ENCODE data around the gene SAC3D1.
"Not testable (repeated sequence)": the region's sequence is repeated elsewhere in the genome, so short reads cannot be mapped to it uniquely, and the experiment has no call there.

Gene SAC3D1

GRCh38 chr11:65014726-65015227, 26.2 kb upstream of the SAC3D1 start:
- Mint-ChIP-seq H3K36me3 (peaks cover 22% of the 10 kb centered on the region), H3K4me1 (peaks cover 32% of the 10 kb centered on the region), H3K27ac (peak overlapping the region; percentile 96), H3K4me3 (peak overlapping the region; percentile 82), H3K9me3 (no peaks in the 10 kb centered on the region)
- DNase-seq (ENCODE audit: low spot score in 2 of 2): no peak
- no peak for ATAC-seq

GRCh38 chr11:65016705-65017104, 24.3 kb upstream of the SAC3D1 start:
- Mint-ChIP-seq H3K27ac (peak overlapping the region; percentile 84), H3K36me3 (peaks cover 31% of the 10 kb centered on the region), H3K9me3 (no peaks in the 10 kb centered on the region), H3K4me3 (no peak overlapping the region), H3K4me1 (peaks cover 32% of the 10 kb centered on the region)
- no peak for ATAC-seq
- no peak for DNase-seq (ENCODE audit: low spot score in 2 of 2)

DNA sequence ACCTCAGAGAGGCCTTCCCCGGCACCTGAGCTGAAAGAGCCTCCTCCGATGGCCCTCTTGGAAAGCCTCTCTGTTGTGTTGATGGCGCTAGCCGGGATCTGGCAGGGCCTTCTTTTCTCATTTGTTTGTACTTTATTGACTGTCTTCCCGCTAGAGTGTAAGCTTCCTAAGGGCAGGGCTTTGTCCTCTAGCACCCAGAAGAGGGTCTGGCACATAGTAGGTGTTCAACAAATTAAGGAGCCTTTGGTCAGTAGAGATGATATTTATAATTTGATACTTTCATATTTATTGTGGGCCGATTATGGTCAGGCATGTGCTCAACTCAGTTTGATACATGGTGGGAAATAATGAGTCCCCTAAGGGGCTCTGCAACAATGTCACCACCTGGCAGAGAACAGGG, 23.1 kb upstream of the SAC3D1 start:
- H3K27ac Mint-ChIP-seq: no peak overlapping the region
- peaks cover 29% of the 10 kb centered on the region for H3K4me1 Mint-ChIP-seq
- ATAC-seq: no peak
- peaks cover 31% of the 10 kb centered on the region for H3K36me3 Mint-ChIP-seq
- no peaks in the 10 kb centered on the region for H3K9me3 Mint-ChIP-seq
- no peak for DNase-seq (ENCODE audit: low spot score in 2 of 2)
- H3K4me3 Mint-ChIP-seq: no peak overlapping the region

- Mint-ChIP-seq H3K27ac (peak overlapping the region; percentile 23), H3K36me3 (peaks cover 26% of the 10 kb centered on the region), H3K4me1 (peaks cover 22% of the 10 kb centered on the region), H3K9me3 (no peaks in the 10 kb centered on the region), H3K4me3 (no peak overlapping the region)
- no peak for ATAC-seq
- DNase-seq (ENCODE audit: low spot score in 2 of 2): no peak
Measured at GRCh38 chr11:65019824-65020223, 21.2 kb upstream of the SAC3D1 start.

DNA sequence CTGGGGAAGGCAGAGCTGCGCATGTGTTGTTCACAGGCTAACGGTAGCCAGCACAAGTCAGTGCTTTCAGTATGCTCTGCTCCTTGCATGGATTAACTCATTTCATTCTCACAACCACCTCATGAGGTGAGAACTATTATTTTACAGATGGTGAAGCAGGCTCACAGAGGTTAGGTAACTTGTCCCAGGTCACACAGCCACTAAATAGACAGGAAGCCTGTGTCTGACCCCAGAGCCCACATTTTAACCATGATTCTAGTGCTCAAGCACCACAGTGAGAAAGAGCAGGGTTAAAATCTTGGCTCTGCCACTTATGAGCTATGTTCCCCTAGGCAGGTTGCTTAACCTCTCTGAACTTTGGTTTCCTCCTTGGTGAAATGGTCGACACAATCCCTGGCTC, 20.0 kb upstream of the SAC3D1 start:
- Mint-ChIP-seq H3K36me3 (peaks cover 26% of the 10 kb centered on the region), H3K9me3 (no peaks in the 10 kb centered on the region), H3K4me3 (no peak overlapping the region), H3K4me1 (peaks cover 14% of the 10 kb centered on the region), H3K27ac (no peak overlapping the region)
- no peak for DNase-seq (ENCODE audit: low spot score in 2 of 2)
- ATAC-seq: no peak

- H3K27ac Mint-ChIP-seq: no peak overlapping the region
- ATAC-seq (no peak), DNase-seq (ENCODE audit: low spot score in 2 of 2) (no peak)
- no peaks in the 10 kb centered on the region for H3K9me3 Mint-ChIP-seq
- peaks cover 9% of the 10 kb centered on the region for H3K4me1 Mint-ChIP-seq
- H3K36me3 Mint-ChIP-seq: peaks cover 26% of the 10 kb centered on the region
- no peak overlapping the region for H3K4me3 Mint-ChIP-seq
Measured at GRCh38 chr11:65021509-65021908, 19.5 kb upstream of the SAC3D1 start.

DNA sequence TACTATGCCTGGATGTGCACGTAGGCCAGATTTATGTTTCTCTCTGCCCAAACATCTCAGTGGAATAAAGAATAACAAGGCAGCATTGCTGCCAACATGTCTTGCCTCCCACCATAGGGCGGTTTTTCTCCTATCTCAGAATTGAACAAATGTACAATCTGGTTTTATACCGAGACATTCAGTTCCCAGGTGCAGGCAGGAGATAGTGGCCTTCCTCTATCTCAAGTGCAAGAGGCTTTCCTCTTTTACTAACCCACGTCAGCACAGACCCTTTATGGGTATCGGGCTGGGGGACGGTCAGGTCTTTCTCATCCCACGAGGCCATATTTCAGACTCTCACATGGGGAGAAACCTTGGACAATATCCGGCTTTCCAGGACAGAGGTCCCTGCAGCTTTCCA, 17.5 kb upstream of the SAC3D1 start:
- ATAC-seq; H3K4me3 Mint-ChIP-seq; DNase-seq (ENCODE audit: low spot score in 2 of 2); H3K9me3 Mint-ChIP-seq: not testable (repeated sequence)
- Mint-ChIP-seq H3K36me3 (peaks cover 20% of the 10 kb centered on the region), H3K4me1 (peaks cover 15% of the 10 kb centered on the region), H3K27ac (peak overlapping the region; percentile 52)

GRCh38 chr11:65026810-65027209, 14.2 kb upstream of the SAC3D1 start:
- H3K27ac Mint-ChIP-seq: peak overlapping the region; percentile 88
- peak overlapping the region; percentile 72 for H3K4me3 Mint-ChIP-seq
- no peak for DNase-seq (ENCODE audit: low spot score in 2 of 2)
- H3K9me3 Mint-ChIP-seq: no peaks in the 10 kb centered on the region
- ATAC-seq: no peak
- peaks cover 15% of the 10 kb centered on the region for H3K4me1 Mint-ChIP-seq
- H3K36me3 Mint-ChIP-seq: no peaks in the 10 kb centered on the region

DNA sequence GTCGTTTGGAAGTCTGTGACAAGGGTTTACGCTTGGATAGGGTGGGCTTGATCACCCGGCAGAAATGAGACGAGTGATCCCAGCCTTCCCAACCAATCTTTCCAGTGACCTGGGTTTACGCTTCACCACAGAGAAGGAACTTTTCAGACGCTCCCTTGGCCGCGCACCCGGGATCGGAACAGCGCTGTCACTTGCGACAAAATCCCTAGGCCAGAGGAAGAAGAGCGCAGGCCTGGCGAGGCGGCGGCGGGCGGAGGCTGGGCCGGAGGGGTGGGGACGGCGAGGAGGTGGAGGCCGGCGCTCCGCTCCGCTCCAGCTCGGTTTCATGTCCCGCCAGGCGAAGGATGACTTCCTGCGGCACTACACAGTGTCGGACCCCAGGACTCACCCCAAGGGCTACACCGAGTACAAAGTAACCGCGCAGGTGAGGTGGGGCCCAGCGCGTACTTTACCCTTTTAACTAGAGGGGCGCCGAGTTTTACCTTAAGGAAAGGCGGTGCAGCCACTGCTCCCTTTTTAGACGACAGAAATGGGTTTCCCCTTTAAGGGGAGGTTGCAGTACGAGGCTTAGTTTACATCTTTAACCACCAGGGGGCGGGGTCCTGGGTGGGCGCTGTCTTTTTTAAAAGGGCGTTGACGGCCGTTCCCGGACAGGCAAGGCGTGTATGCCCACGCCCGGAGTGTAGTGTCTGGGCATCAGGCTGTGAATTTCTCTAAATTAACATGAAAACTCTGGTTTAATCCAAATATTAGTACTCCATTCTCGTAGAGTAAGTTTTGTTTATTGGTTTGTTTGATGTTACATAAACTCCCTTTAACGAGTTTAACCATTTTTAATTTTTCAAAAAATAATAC, 13.6 kb upstream of the SAC3D1 start, which contains the start of gene SNX15:
Gene SNX15 (plus strand): TSS at position 227 of the 855 bp plus-strand sequence. CDS start 99 bp downstream, at position 326.
- ATAC-seq (peak; percentile 96), DNase-seq (ENCODE audit: low spot score in 2 of 2) (peak; percentile 87 to 94)
- peaks cover 3% of the 10 kb centered on the region for H3K36me3 Mint-ChIP-seq
- peak within 1 kb of the TSS; percentile 88 for H3K27ac Mint-ChIP-seq
- no peaks in the 10 kb centered on the region for H3K9me3 Mint-ChIP-seq
- H3K4me3 Mint-ChIP-seq: peak within 1 kb of the TSS; percentile 72
- H3K4me1 Mint-ChIP-seq: peaks cover 15% of the 10 kb centered on the region

DNA sequence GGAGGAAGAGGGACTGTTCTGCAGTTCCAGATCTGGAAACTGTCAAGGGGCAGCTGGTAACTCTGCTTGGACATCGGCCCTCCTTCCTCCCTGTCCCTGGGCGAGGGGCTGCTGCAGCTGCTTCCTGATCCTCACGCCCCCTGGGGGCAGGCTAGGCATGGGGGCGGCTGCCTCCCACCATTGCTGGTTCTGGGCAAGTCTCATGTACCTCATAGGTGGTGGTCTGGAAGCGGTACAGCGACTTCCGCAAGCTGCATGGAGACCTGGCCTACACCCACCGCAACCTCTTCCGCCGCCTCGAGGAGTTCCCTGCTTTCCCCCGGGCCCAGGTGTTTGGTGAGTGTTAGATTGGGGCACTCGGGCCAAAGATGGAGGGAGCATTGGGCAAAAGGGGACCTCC, 8.8 kb upstream of the SAC3D1 start:
- Mint-ChIP-seq H3K36me3 (peaks cover 29% of the 10 kb centered on the region), H3K4me3 (no peak overlapping the region), H3K27ac (no peak overlapping the region), H3K9me3 (no peaks in the 10 kb centered on the region), H3K4me1 (peaks cover 9% of the 10 kb centered on the region)
- ATAC-seq (no peak), DNase-seq (ENCODE audit: low spot score in 2 of 2) (no peak)

DNA sequence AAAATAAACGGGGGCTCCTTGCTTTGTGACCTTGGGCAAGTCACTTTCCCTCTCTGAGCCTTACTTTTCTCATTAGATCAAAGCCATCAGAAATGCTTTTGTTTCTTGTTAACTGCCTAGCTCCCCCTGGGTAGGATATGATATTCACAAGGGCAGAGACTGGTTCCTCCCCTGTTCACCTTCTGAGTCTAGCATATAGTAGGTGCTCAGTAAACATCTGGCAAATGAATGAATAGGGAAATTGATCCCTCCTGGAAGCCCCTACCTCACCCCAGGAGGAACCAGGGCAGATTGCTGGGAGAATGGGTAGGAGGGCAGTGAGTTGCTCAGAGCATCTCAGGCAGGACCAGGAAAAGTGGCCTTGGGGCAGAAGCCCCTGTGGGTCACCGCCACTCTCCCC, 6.6 kb upstream of the SAC3D1 start:
- Mint-ChIP-seq H3K27ac (no peak overlapping the region), H3K36me3 (peaks cover 31% of the 10 kb centered on the region), H3K4me1 (no peaks in the 10 kb centered on the region), H3K4me3 (no peak overlapping the region), H3K9me3 (no peaks in the 10 kb centered on the region)
- ATAC-seq: no peak
- no peak for DNase-seq (ENCODE audit: low spot score in 2 of 2)

DNA sequence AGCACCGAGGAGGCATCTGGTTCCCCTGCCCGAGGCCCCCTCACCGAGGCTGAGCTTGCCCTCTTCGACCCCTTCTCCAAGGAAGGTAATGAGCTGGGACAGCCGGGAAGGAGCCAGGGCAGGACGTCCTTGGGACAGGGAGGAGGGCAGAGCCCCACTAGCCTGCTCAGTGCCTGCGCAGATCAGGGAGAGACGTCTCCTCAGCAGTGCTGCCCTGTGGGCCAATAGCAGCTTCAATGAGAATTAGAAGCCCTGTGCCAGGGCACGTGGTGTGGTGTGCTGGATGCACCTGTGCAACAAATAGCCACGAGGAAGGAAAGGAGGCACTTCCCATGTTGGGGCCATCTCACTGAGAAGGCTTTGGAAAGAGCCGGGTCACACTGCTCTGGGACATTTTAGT, 5.4 kb upstream of the SAC3D1 start:
- DNase-seq (ENCODE audit: low spot score in 2 of 2) (no peak), ATAC-seq (no peak)
- H3K36me3 Mint-ChIP-seq: peaks cover 31% of the 10 kb centered on the region
- H3K27ac Mint-ChIP-seq: no peak overlapping the region
- H3K4me1 Mint-ChIP-seq: no peaks in the 10 kb centered on the region
- no peak overlapping the region for H3K4me3 Mint-ChIP-seq
- no peaks in the 10 kb centered on the region for H3K9me3 Mint-ChIP-seq

GRCh38 chr11:65036931-65037330, 4.1 kb upstream of the SAC3D1 start:
- H3K36me3 Mint-ChIP-seq: peaks cover 31% of the 10 kb centered on the region
- no peaks in the 10 kb centered on the region for H3K9me3 Mint-ChIP-seq
- H3K4me3 Mint-ChIP-seq: no peak overlapping the region
- DNase-seq (ENCODE audit: low spot score in 2 of 2): no peak
- H3K27ac Mint-ChIP-seq: no peak overlapping the region
- ATAC-seq: no peak
- no peaks in the 10 kb centered on the region for H3K4me1 Mint-ChIP-seq

DNA sequence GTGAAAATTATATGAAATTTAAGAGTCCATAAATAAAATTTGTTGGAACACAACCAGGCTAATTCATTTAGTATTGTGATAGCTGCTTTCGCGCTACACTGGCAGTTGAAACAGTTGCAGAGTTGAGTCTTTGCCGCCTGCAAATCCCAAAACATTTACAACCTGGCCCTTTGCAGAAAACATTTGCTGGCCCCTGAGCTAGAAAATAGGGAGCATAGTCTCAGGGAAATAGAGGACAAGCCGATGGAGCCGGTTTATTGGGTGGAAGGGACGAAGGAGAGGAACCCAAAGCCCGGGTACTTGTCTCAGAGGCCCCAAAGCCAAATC, 527 bp upstream of the SAC3D1 start:
- no peaks in the 10 kb centered on the region for H3K9me3 Mint-ChIP-seq
- peak overlapping the region; percentile 83 for H3K4me3 Mint-ChIP-seq
- H3K27ac Mint-ChIP-seq: peak overlapping the region; percentile 93
- DNase-seq (ENCODE audit: low spot score in 2 of 2): no peak
- ATAC-seq: no peak
- H3K4me1 Mint-ChIP-seq: peaks cover 17% of the 10 kb centered on the region
- H3K36me3 Mint-ChIP-seq: peaks cover 33% of the 10 kb centered on the region

DNA sequence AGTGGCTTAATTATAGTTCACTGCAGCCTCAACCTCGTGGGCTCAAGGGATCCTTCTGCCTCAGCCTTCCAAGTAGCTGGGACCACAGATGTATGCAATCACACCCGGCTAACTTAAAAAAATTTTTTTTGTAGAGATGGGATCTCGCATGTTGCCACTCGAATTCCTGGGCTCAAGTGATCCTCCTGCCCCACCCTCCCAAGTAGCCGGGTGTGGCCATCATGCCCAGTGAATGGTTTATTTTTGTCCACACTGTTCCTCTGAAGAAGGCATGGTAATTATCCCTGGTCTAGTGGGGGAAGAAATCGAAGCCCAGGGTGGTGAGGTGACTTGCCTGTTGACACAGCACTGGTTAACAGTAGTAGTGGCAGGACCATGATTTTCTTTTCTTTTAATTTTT, 1.9 kb downstream of the SAC3D1 start:
- no peak overlapping the region for H3K27ac Mint-ChIP-seq
- H3K4me1 Mint-ChIP-seq: peaks cover 25% of the 10 kb centered on the region

DNA sequence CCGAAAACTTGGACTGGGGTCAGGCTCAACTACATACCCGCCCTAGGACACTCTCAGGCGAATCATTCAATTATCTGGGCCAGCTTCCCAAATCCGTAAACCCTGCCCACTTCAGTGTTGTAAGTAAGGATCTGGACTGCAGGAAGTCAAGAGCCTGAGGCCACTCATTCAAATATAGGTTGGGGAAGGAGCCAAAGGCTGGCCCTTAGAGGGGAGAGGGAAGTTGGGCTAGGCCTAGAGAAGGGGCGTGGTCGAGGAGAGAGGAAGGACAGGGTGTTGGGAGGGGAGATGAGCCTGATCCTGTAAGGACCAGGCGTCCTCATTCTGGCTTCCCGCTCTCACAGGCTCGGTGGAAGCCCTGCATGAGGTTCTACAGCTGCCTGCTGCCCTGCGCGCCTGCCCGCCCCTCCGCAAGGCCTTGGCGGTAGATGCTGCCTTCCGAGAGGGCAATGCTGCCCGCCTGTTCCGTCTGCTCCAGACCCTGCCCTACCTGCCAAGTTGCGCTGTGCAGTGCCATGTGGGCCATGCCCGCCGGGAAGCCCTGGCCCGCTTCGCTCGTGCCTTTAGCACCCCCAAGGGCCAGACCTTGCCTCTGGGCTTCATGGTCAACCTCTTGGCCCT, 3.0 kb downstream of the SAC3D1 start:
- Mint-ChIP-seq H3K27ac (no peak overlapping the region), H3K4me3 (no peak overlapping the region), H3K9me3 (no peaks in the 10 kb centered on the region), H3K4me1 (peaks cover 25% of the 10 kb centered on the region), H3K36me3 (peaks cover 14% of the 10 kb centered on the region)
- no peak for ATAC-seq
- no peak for DNase-seq (ENCODE audit: low spot score in 2 of 2)

More for the DNA sequence above, 1.9 kb downstream of the SAC3D1 start:
- ATAC-seq (no peak), DNase-seq (ENCODE audit: low spot score in 2 of 2) (no peak)
- Mint-ChIP-seq H3K36me3 (peaks cover 14% of the 10 kb centered on the region), H3K4me3 (peak overlapping the region; percentile 83), H3K9me3 (no peaks in the 10 kb centered on the region)
